ACC112 (cell line): Measurements from ENCODE around the gene LRBA.

Source experiments
- H2AFZ ChIP-seq: fragments of 200-600 bp; sonication (generic); one replicate; pipeline ENCODE4 v1.6.0; 2017; ENCODE audit warnings: antibody characterized with exemption, low read length; ENCODE audit not compliant: unreplicated experiment
- H3K27ac ChIP-seq: fragments of 200-600 bp; sonication (generic); 2 replicates; pipeline ENCODE4 v1.5.1; 2014; ENCODE audit warnings: low read depth, mild to moderate bottlenecking, antibody characterized with exemption, low read length, moderate library complexity
- H3K27me3 ChIP-seq: fragments of 200-600 bp; sonication (generic); 2 replicates; pipeline ENCODE4 v1.6.1; 2014; ENCODE audit warnings: mild to moderate bottlenecking, antibody characterized with exemption, low read length, moderate library complexity, mixed read lengths; ENCODE audit not compliant: insufficient read depth
- H3K36me3 ChIP-seq: fragments of 200-600 bp; sonication (generic); 2 replicates; pipeline ENCODE4 v1.6.1; 2016; ENCODE audit warnings: mild to moderate bottlenecking, antibody characterized with exemption, low read length, moderate library complexity, mixed read lengths; ENCODE audit not compliant: insufficient read depth
- H3K4me1 ChIP-seq: fragments of 200-600 bp; sonication (generic); one replicate; pipeline ENCODE4 v1.6.1; 2016; ENCODE audit warnings: low read length, mixed read lengths; ENCODE audit not compliant: insufficient read depth, unreplicated experiment, control insufficient read depth
- H3K4me3 ChIP-seq: fragments of 200-600 bp; sonication (generic); 2 replicates; pipeline ENCODE4 v1.5.1; 2014; ENCODE audit warnings: mild to moderate bottlenecking, low read depth, low read length
- H3K79me2 ChIP-seq: fragments of 200-600 bp; sonication (generic); one replicate; pipeline ENCODE4 v1.6.0; 2016; ENCODE audit warnings: low read length; ENCODE audit not compliant: control insufficient read depth, unreplicated experiment, insufficient read depth

The LRBA gene

GRCh38 chr4:150648123-150648522, 367.0 kb downstream of the LRBA start:
- no peak overlapping the region for H3K4me3 ChIP-seq

DNA sequence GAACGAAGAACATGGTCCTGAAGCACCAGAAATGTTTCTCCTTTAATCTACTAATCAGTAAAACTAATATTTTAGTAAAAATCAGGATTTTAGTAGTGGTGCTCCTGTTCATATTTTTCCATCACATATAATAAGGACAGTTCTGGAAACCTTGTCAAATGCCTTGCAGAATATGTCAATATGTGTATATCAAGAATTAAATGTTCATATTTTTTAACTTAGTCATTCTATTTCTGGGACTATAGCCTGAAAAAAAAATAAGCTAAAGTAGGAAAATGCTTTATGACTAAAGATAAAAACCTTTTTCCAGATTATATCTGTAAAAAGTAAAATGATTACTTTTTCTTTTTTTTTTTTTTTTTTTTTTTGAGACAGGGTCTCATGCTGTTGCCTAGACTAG, 368.1 kb downstream of the LRBA start:
- H3K36me3 ChIP-seq, result no peaks in the 10 kb centered on the region
- no peak overlapping the region for H3K4me3 ChIP-seq
- no peak overlapping the region for H3K27ac ChIP-seq
- H3K4me1 ChIP-seq, result peaks cover 15% of the 10 kb centered on the region
- no peaks in the 10 kb centered on the region for H3K79me2 ChIP-seq
- no peaks in the 10 kb centered on the region for H3K27me3 ChIP-seq
- H2AFZ ChIP-seq, result no peak overlapping the region

More at GRCh38 chr4:150648123-150648522, 367.0 kb downstream of the LRBA start:
- Histone ChIP-seq H3K36me3 (no peaks in the 10 kb centered on the region), H2AFZ (no peak overlapping the region), H3K27me3 (no peaks in the 10 kb centered on the region), H3K79me2 (no peaks in the 10 kb centered on the region), H3K4me1 (peaks cover 15% of the 10 kb centered on the region), H3K27ac (no peak overlapping the region)

DNA sequence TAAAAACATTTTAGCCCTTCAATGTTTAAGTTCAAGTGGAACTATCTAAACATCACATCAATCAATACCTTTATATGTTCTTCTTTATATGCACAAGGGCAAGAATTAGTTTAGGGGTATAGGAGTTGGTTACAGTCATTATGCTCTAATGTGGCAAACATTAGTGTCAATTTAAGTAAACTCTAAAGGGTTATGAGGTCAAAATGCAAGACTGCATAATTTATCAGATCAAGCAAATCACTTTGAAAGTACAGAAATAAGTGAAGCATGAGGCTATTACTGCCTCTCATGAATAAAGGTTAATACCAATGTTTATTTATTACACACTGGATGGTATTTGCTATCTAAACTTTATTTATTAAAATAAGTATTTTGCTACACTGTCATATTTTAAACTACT, 373.5 kb downstream of the LRBA start:
- Histone ChIP-seq H3K27me3 (no peaks in the 10 kb centered on the region), H3K79me2 (no peaks in the 10 kb centered on the region), H3K36me3 (no peaks in the 10 kb centered on the region), H3K4me1 (peaks cover 3% of the 10 kb centered on the region), H3K4me3 (no peak overlapping the region), H3K27ac (no peak overlapping the region), H2AFZ (no peak overlapping the region)

DNA sequence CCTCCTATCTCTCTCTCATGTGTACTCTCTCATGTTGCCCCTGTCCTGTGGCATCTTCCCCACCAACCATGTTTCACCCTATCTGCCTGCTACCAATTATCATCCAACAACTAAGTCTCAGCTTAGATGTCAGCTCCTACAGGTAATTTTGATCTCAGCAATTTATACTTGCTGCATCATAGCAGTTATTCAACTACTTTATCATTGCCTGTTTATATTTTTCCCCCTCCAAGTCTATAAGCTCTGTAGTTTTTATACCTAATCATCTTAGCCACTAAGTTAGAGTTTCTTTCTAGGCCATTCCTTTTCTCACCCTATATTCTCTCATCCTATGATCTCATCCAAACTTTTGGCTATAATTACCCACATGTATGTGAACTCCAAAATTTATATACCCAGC, 382.4 kb downstream of the LRBA start:
- H3K27me3 ChIP-seq, result no peaks in the 10 kb centered on the region
- no peak overlapping the region for H3K27ac ChIP-seq
- H3K4me3 ChIP-seq, result no peak overlapping the region
- H2AFZ ChIP-seq, result no peak overlapping the region
- no peaks in the 10 kb centered on the region; the same call in 1 of the 2 replicates for H3K36me3 ChIP-seq
- no peaks in the 10 kb centered on the region for H3K79me2 ChIP-seq
- no peaks in the 10 kb centered on the region for H3K4me1 ChIP-seq

GRCh38 chr4:150628073-150628472, 387.0 kb downstream of the LRBA start:
- Histone ChIP-seq H3K4me1 (no peaks in the 10 kb centered on the region), H3K79me2 (no peaks in the 10 kb centered on the region), H3K27ac (no peak overlapping the region), H3K4me3 (no peak overlapping the region), H2AFZ (no peak overlapping the region), H3K27me3 (no peaks in the 10 kb centered on the region), H3K36me3 (no peaks in the 10 kb centered on the region; the same call in 1 of the 2 replicates)

GRCh38 chr4:150625033-150625432, 390.1 kb downstream of the LRBA start:
- Histone ChIP-seq H2AFZ (no peak overlapping the region), H3K4me3 (no peak overlapping the region), H3K36me3 (no peaks in the 10 kb centered on the region; the same call in 1 of the 2 replicates), H3K79me2 (no peaks in the 10 kb centered on the region), H3K27ac (no peak overlapping the region), H3K27me3 (no peaks in the 10 kb centered on the region), H3K4me1 (no peaks in the 10 kb centered on the region)

- Histone ChIP-seq H3K4me1 (no peaks in the 10 kb centered on the region), H2AFZ (no peak overlapping the region), H3K27ac (no peak overlapping the region), H3K27me3 (no peaks in the 10 kb centered on the region), H3K4me3 (no peak overlapping the region), H3K79me2 (no peaks in the 10 kb centered on the region), H3K36me3 (no peaks in the 10 kb centered on the region; the same call in 1 of the 2 replicates)
These were observed 391.0 kb downstream of the LRBA start for GRCh38 chr4:150624055-150624454.

DNA sequence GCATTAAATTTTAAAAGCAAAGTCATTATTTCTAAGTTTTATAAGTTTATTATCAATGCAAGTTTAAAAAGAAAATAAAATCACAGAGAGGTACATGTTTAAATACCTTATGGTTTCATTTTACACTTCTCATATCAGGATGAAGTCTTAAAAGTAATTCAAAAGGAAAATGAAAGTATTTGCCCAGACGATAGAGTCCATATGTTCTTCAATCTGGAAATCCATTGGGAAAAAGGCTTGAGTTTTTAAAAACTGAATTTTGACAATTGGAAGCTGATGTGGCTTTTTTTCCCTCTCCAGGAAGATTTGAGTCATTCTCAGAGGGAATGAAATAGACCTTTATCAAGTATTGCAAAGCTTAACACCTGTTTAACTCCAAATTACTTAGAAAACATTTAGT, 396.0 kb downstream of the LRBA start:
- H3K4me3 ChIP-seq, result peak overlapping the region; percentile 47
- no peaks in the 10 kb centered on the region for H3K4me1 ChIP-seq
- no peaks in the 10 kb centered on the region for H3K79me2 ChIP-seq
- no peak overlapping the region for H2AFZ ChIP-seq
- H3K27ac ChIP-seq, result no peak overlapping the region
- H3K27me3 ChIP-seq, result no peaks in the 10 kb centered on the region
- H3K36me3 ChIP-seq, result no peaks in the 10 kb centered on the region; the same call in 1 of the 2 replicates

DNA sequence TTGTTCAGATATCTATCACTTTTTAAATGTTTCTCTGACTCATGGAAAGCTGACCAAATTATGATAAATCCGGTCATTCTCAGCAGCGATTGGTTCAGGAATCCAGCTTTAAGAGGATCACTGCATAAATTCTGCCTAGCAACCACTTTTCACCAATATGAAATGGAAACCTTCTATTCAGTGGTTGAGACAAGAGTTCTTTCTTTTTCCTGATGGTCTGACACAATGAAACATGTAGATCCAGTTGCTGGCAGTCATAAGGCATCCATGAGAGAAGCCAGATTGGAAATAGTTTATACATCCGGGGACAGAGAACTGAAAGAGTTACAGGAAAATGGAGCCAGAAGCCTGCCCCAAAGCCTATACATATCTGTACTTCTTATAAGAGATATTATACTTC, 406.0 kb downstream of the LRBA start:
- H3K4me1 ChIP-seq, result no peaks in the 10 kb centered on the region
- H3K27ac ChIP-seq, result no peak overlapping the region
- H2AFZ ChIP-seq, result no peak overlapping the region
- no peaks in the 10 kb centered on the region for H3K27me3 ChIP-seq
- H3K4me3 ChIP-seq, result no peak overlapping the region
- H3K79me2 ChIP-seq, result no peaks in the 10 kb centered on the region
- H3K36me3 ChIP-seq, result no peaks in the 10 kb centered on the region

DNA sequence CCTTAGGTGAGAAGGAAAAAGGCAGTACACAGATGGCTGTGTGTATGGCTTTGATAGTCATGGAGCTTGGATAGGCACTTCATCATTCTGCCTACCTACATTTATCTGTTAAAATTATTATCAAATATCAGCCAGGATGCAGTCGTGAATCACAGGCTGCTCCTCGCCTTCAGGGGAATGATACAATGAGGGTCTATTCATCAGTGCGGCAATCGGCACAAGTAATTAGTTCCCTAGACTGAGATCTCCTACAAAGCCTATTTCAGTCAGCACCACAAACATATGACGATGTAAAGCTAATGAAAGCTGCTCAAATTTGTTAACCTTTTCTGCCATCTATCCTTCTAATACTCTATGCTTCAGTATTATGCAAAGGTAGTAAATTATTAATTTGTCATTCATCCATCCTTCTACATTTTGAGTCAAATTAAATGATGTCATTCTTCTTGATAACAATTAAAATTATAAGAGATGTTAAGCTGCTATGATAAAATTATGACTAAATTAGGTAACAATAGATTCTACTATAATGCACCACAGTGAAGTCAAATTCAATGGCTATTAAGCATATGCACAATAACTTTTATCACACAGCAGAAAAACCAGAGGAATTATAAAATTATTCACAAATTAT, 414.2 kb downstream of the LRBA start:
- Histone ChIP-seq H3K36me3 (no peaks in the 10 kb centered on the region), H3K79me2 (no peaks in the 10 kb centered on the region), H2AFZ (no peak overlapping the region), H3K27ac (no peak overlapping the region), H3K4me3 (no peak overlapping the region), H3K27me3 (no peaks in the 10 kb centered on the region), H3K4me1 (no peaks in the 10 kb centered on the region)

DNA sequence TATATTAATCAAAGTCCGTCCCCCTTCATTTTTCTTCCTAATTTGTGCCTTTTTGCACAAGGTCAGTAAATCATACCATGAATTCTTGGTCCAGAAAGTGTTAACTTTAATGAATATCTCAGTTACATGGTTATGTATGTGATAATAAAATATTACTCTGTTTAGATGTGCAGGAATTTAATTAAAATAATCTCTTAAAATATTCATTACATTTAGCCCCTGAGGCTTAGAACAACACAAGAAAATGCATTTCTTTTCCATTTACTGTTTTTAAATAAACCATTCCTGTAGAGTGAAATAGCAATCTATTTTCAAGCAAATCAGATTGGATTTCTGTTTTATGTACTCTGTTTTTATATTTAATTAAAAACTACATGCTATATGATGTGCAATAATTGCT, 415.5 kb downstream of the LRBA start:
- no peak overlapping the region for H2AFZ ChIP-seq
- H3K4me3 ChIP-seq, result no peak overlapping the region
- H3K27ac ChIP-seq, result no peak overlapping the region
- no peaks in the 10 kb centered on the region for H3K36me3 ChIP-seq
- no peaks in the 10 kb centered on the region for H3K79me2 ChIP-seq
- no peaks in the 10 kb centered on the region for H3K4me1 ChIP-seq
- H3K27me3 ChIP-seq, result no peaks in the 10 kb centered on the region
